DND-41 (cell line): Measurements from ENCODE around the gene ADAMTSL3.

Experiments used
- EZH2 ChIP-seq: IDR thresholded peaks from 3 replicates; pipeline ENCODE4 v1.6.1; 2012; ENCODE audit warnings: borderline replicate concordance, low read depth, mild to moderate bottlenecking, moderate library complexity, low read length, inconsistent platforms; ENCODE audit not compliant: severe bottlenecking
- TF ChIP-seq, protein P1 (sequence below): IDR thresholded peaks from 2 replicates; pipeline ENCODE4 v1.5.1; 2012; ENCODE audit warnings: borderline replicate concordance, low read length, moderate library complexity, mild to moderate bottlenecking; ENCODE audit not compliant: poor library complexity, severe bottlenecking; ENCODE audit errors: extremely low read depth

DNA sequence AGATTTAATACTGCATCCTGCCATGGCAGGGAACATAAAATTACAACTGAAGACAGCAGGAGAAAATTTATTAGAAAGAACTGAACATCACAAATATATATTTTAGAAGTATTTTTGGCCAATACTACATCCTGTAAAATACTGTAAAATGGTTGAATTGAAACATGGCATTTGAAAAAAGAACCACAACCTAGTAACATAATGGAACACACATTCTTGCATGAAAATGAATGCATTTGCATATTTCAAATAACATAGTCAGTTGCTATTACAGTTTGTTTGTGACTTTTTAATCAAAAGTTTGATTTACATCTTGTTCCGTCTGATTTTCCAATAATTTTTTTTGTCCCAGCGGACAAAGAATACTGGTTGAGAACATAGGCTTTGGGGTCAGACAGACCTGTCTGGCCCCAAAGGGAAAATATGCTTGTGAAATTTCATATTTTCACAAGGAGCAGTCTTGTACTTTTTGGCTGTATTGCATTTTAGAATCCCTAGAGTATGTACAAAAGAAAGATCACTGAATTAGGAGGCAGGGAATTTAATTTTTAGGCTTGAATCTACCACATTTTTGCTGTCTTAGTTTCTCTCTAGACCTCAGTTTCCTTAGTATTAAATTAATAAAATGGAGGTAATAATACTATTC, 268.8 kb downstream of the ADAMTSL3 start:
- TF ChIP-seq, protein P1, sequence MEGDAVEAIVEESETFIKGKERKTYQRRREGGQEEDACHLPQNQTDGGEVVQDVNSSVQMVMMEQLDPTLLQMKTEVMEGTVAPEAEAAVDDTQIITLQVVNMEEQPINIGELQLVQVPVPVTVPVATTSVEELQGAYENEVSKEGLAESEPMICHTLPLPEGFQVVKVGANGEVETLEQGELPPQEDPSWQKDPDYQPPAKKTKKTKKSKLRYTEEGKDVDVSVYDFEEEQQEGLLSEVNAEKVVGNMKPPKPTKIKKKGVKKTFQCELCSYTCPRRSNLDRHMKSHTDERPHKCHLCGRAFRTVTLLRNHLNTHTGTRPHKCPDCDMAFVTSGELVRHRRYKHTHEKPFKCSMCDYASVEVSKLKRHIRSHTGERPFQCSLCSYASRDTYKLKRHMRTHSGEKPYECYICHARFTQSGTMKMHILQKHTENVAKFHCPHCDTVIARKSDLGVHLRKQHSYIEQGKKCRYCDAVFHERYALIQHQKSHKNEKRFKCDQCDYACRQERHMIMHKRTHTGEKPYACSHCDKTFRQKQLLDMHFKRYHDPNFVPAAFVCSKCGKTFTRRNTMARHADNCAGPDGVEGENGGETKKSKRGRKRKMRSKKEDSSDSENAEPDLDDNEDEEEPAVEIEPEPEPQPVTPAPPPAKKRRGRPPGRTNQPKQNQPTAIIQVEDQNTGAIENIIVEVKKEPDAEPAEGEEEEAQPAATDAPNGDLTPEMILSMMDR: no peak
- no peak for TF ChIP-seq EZH2
